Parathyroid adenoma (tissue), 2 donors: ENCODE data around the gene ANG.
A peak's percentile ranks its signal among the peaks of the same experiment; 100 is the strongest.

ENCODE experiments used
- H2AFZ ChIP-seq: fragments of 300-600 bp; sonication (generic); one replicate; pipeline ENCODE4 v1.7.0; 2017; ENCODE audit warnings: antibody characterized with exemption, mild to moderate bottlenecking
- H3K27ac ChIP-seq: fragments of 300-600 bp; sonication (generic); one replicate; pipeline ENCODE4 v1.7.0; 2017
- H3K27me3 ChIP-seq: fragments of 300-600 bp; sonication (generic); one replicate; pipeline ENCODE4 v1.7.0; 2017; ENCODE audit warnings: low read length; ENCODE audit not compliant: control insufficient read depth, insufficient read depth
- H3K36me3 ChIP-seq: fragments of 300-600 bp; sonication (generic); one replicate; pipeline ENCODE4 v1.7.0; 2017; ENCODE audit warnings: low read length; ENCODE audit not compliant: control insufficient read depth, insufficient read depth
- H3K4me1 ChIP-seq: fragments of 300-600 bp; sonication (generic); one replicate; pipeline ENCODE4 v1.7.0; 2017; ENCODE audit warnings: control low read depth
- H3K4me2 ChIP-seq: fragments of 300-600 bp; sonication (generic); one replicate; pipeline ENCODE4 v1.7.0; 2017; ENCODE audit warnings: low read length
- H3K4me3 ChIP-seq: fragments of 300-600 bp; sonication (generic); one replicate; pipeline ENCODE4 v1.7.0; 2017; ENCODE audit warnings: low read depth, low read length
- H3K79me2 ChIP-seq: fragments of 300-600 bp; sonication (generic); one replicate; pipeline ENCODE4 v1.7.0; 2017; ENCODE audit warnings: control low read depth
- H3K9ac ChIP-seq: fragments of 300-600 bp; sonication (generic); one replicate; pipeline ENCODE4 v1.7.0; 2017; ENCODE audit warnings: mild to moderate bottlenecking
- H3K9me3 ChIP-seq: fragments of 300-600 bp; sonication (generic); one replicate; pipeline ENCODE4 v1.7.0; 2017; ENCODE audit warnings: low read length; ENCODE audit not compliant: control insufficient read depth
- TF ChIP-seq, protein P1 (sequence below): fragments of 300-600 bp; sonication (generic); IDR thresholded peaks from one replicate; pipeline ENCODE4 v1.7.0; 2017; ENCODE audit warnings: antibody characterized with exemption, mild to moderate bottlenecking
- donor health status: primary hyperparathyroidism.

The ANG gene

DNA sequence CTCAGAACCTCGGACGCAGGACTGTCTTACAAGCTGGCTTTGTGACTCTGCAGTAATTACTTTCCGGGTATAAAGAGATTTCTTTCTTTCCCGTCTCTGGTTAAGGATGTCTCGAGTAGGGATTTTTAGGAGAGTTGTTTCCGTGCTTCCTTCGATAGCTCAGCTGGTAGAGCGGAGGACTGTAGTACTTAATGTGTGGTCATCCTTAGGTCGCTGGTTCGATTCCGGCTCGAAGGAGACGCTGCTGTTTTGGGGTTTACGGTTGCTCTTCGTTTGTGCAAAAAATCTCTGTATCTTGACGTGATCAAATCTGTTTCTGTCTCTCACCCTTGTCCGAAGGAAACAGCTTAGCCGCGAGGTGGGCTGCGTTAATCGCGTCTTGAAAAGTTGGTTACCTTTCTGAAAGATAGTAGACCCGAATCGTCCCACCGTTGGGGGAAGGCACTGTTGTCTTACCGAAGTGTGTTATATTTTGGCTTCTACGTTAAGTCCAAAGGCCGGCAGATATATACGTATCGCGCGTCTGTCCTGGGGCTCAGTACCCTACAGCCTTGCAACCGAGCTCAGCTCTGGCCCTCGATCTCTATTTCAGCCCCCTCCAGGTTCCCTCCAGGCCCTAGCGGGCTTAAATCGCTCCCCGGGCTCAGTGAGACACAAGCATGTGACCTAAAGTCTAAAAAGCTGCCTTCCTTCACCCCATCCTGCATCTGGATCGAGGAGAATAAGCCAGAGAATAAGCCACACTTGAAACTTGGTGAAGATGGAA is 5.3 kb upstream of the ANG start:
- no peaks in the 10 kb centered on the region for H3K79me2 ChIP-seq

DNA sequence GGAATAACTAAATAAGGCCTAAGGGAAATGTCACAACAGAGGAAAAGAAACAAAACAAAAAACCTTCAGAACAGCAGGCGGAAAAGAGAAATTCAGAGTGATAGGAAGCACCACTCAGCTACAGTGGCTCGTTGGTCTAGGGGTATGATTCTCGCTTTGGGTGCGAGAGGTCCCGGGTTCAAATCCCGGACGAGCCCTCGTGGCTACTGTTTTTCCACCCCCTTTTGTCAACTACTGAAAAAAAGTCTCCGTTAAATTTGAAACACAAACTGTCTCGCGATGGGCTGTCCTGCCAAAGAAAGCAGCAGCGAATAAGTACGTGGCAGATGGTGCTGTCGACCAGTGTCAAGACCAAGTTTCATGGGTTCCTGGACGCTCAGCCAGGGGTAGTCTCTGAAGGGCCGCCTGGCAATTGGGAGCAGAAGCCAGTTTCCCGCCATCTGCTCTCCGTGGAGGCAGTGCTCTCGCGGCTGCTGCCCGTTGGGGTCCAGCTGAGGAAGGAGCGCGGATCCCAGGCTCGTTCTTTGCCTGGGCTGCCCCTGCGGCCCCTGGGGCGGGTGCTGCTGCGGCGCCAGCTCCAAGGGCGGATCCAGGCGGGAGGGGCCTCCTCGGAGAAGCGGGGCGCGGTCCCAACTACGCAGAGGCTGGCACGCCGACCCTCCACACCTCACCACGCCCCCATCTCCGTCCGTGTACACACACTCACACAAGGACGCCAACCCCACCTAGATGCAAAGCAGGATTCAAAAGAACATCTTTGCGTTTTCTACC is 4.5 kb upstream of the ANG start, which contains the start of gene RNASE4:
Gene RNASE4, plus strand, starts transcription at position 670 of the 771 bp plus-strand sequence. CDS start 14,812 bp downstream, outside the sequence.
- Histone ChIP-seq H3K27ac (peak within 1 kb of the TSS; percentile 99), H3K9ac (peak within 1 kb of the TSS; percentile 95), H3K4me2 (peak within 1 kb of the TSS; percentile 98), H3K9me3 (no peaks in the 10 kb centered on the region), H3K79me2 (no peaks in the 10 kb centered on the region), H3K36me3 (no peaks in the 10 kb centered on the region), H2AFZ (peak within 1 kb of the TSS; percentile 100), H3K4me3 (peak within 1 kb of the TSS; percentile 95), H3K27me3 (no peaks in the 10 kb centered on the region), H3K4me1 (peaks cover 15% of the 10 kb centered on the region)
- TF ChIP-seq, protein P1, sequence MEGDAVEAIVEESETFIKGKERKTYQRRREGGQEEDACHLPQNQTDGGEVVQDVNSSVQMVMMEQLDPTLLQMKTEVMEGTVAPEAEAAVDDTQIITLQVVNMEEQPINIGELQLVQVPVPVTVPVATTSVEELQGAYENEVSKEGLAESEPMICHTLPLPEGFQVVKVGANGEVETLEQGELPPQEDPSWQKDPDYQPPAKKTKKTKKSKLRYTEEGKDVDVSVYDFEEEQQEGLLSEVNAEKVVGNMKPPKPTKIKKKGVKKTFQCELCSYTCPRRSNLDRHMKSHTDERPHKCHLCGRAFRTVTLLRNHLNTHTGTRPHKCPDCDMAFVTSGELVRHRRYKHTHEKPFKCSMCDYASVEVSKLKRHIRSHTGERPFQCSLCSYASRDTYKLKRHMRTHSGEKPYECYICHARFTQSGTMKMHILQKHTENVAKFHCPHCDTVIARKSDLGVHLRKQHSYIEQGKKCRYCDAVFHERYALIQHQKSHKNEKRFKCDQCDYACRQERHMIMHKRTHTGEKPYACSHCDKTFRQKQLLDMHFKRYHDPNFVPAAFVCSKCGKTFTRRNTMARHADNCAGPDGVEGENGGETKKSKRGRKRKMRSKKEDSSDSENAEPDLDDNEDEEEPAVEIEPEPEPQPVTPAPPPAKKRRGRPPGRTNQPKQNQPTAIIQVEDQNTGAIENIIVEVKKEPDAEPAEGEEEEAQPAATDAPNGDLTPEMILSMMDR = no peak

More for the DNA sequence above, 5.3 kb upstream of the ANG start:
- Histone ChIP-seq H3K9ac (peak overlapping the region; percentile 95), H3K4me1 (peaks cover 15% of the 10 kb centered on the region), H2AFZ (peak overlapping the region; percentile 100), H3K27me3 (no peaks in the 10 kb centered on the region), H3K27ac (peak overlapping the region; percentile 99), H3K36me3 (no peaks in the 10 kb centered on the region), H3K4me2 (peak overlapping the region; percentile 98), H3K9me3 (no peaks in the 10 kb centered on the region), H3K4me3 (peak overlapping the region; percentile 95)
- TF ChIP-seq, protein P1 = no peak

DNA sequence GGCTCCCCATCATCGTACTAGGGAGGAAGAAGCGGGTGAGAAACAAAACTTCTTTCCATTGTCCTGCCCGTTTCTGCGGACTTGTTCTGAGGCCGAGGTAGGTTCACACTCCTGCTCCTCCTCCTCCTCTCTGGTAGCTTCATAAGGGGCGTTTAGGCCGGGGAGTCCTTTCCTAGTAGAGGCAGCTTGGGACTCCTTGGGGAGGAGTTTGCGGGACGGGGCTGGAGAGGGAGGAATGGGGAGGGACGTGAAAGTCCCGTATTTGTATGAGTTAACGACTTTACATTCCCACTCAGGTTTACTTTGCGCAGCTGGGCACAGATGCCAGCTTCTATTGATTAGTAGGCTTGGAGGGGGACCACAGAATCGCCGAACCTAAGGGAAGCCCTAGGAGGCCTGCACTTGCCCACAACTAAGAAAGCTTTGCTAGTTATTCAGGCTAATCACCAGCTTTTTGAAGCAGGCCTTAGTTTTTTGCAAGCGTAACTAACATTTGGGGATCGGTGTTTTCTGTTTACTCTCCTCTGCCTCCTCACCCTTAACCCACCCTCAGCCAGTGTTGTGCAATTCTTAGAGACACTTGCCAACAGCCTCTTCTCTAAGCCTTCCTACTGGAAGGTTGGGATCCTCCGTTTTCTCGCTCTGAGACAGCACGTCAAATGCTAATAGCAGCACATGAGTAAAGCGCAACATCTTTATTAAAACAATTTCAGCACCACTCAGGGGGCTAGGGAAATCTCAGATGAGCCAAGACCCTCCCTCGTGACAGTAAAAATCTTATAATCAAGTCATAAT is 3.7 kb upstream of the ANG start:
- Histone ChIP-seq H3K9ac (no peak overlapping the region), H3K4me1 (peaks cover 15% of the 10 kb centered on the region), H3K4me2 (peak overlapping the region; percentile 98), H2AFZ (peak overlapping the region; percentile 100), H3K79me2 (no peaks in the 10 kb centered on the region), H3K27me3 (no peaks in the 10 kb centered on the region), H3K27ac (peak overlapping the region; percentile 99), H3K4me3 (peak overlapping the region; percentile 95), H3K9me3 (no peaks in the 10 kb centered on the region), H3K36me3 (no peaks in the 10 kb centered on the region)
- TF ChIP-seq, protein P1 = no peak

DNA sequence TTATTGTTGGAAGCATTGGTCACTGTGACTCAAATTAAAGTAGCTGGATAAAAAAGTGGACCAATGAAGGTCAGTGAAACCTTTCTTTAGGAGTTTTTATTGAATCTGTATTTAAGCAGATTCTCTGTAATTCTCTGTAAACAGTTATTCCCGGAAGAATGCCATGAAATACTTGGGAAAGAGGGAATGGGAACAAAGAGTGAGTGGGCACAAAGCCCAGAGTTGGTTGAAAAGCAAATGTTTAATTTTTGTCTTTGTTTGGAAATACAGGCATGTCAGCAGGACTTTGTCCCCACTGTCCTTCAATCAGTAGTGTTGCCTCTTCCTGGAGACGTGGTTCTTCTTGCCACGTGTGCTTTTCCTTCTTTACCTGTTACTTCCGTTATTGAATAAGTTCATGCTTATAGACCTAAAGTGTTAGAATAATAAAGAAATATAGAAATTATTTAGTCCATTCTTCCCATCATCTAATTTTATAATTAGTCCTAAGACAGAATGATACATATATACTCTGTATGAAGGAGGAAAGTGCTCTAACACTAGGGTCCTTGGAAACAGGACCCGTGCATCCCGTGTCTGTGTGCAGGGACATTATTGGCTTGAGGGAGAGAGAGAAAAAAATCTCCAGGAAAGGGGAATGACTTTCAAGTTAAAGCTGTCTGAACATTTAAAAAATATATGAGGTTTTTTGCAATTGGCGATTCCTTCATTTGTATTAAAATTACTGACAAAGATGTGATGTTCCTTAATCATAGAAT is 2.0 kb upstream of the ANG start:
- no peak overlapping the region for H3K9ac ChIP-seq

More for the DNA sequence above, 2.0 kb upstream of the ANG start:
- no peaks in the 10 kb centered on the region for H3K9me3 ChIP-seq
- H3K27ac ChIP-seq = no peak overlapping the region
- no peaks in the 10 kb centered on the region for H3K79me2 ChIP-seq
- H3K4me3 ChIP-seq = no peak overlapping the region
- no peaks in the 10 kb centered on the region for H3K36me3 ChIP-seq
- H3K27me3 ChIP-seq = no peaks in the 10 kb centered on the region
- H3K4me1 ChIP-seq = peaks cover 5% of the 10 kb centered on the region
- TF ChIP-seq, protein P1 = no peak
- no peak overlapping the region for H2AFZ ChIP-seq
- H3K4me2 ChIP-seq = no peak overlapping the region
